Posterior vena cava (tissue), 2 donors: ENCODE measurements around the gene ZNF18. TPM values are rescaled to one million over a fixed set of nuclear protein-coding genes. Genes with fewer than 3 reads are reported as not detected.

ENCODE experiments used
- DNase-seq: peaks from one replicate; pipeline ENCODE4 v3.0.0-alpha.2; 2020; ENCODE audit warnings: low spot score
- intact Hi-C, 2 donors: fragments of 100-400 bp; cut with DNase I; formaldehyde crosslinking; loops; one replicate each; pipeline versions ENCODE4 v1.14.1 to v1.14.2; 2022 to 2023
- long read RNA-seq, 2 donors: library from polyadenylated mRNA; unstranded; transcript quantifications; one replicate each; pipeline ENCODE4 v2.0.0, GENCODE V29; 2020 to 2021
- total RNA-seq, 2 donors: library from RNA; stranded (reverse); fragmentation: NEBNext Ultra II Directional; extraction: Animal tissue kit (Norgen Biotek cat#: 25700); gene quantifications; one replicate each; pipeline ENCODE4 v1.2.1, GENCODE V29; 2021
- donor health status: DM: yes; HTN: yes; CAD: no.
- donor health status: DM: yes; HTN: yes; CAD: no.

ZNF18 gene
- 1 to 10 TPM; 6.5 TPM for total RNA-seq
- long read RNA-seq, donor 1, partial matches to known transcripts, result 0 of 2 reads
- long read RNA-seq, donor 1, other reads (novel, unspliced or antisense), result 1 of 2 reads
- long read RNA-seq, donor 2, transcript ZNF18-202 (7 exons, 2,261 nt), result major isoform, 10 of 22 reads
- long read RNA-seq, donor 2, transcript ZNF18-205 (6 exons, 2,250 nt), result minor isoform, 5 of 22 reads
- long read RNA-seq, donor 2, partial matches to known transcripts, result 2 of 22 reads
- long read RNA-seq, donor 2, other reads (novel, unspliced or antisense), result 1 of 22 reads

DNA sequence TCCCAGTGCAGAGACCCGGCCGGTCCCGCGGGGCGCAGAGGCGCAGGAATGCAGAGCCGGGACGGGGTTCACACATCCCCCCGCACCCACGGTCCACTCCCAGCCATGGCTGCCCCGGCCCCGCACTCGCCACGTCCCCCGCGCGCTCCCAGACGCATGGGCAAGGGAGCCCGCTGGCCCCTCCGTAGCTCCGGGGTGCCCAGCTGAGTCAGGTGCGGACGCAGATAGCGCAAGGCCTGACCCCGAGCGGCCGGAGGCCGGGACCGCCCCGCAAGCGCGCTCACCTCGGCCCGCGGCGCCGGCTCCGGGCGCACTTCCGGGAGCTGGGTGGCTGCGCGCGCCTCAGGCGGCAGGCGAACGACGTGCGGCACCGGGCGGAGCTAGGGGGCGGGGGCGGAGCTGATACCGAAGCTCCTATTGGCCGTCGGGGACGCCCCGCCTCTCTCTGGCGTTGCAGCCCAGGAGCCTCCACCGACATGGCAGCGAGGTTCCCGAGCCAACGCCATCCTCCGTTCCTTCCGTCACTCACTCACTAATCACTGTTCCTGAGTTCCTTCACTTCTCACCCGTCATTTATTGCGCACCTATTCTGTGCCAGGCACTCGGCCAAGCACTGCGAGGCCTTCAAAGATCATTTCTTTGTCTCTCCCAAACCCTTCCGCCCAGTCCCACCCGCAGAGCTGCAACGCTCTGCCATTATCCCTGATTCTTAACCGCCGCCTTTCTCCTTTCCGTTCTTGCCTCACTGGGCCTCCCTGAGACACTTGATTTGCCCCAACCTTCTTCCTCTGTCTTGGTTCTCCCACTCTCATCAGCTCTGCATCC is at the start of gene ZNF18:
TSS of gene ZNF18 (minus strand) at position 329 of the 825 bp plus-strand sequence. CDS start 4,646 bp downstream, outside the sequence.
- DNase-seq, result peak; percentile 99
- intact Hi-C loops, result no loop called here

GRCh38 chr17:12046786-12047185 is 49.5 kb upstream of the ZNF18 start:
- no peak for DNase-seq
- intact Hi-C loops, result loop anchor here in 1 of 2 donors (10.0 kb wide), 1 partner anchor 48 kb away; no protein-coding TSS in a partner anchor

DNA sequence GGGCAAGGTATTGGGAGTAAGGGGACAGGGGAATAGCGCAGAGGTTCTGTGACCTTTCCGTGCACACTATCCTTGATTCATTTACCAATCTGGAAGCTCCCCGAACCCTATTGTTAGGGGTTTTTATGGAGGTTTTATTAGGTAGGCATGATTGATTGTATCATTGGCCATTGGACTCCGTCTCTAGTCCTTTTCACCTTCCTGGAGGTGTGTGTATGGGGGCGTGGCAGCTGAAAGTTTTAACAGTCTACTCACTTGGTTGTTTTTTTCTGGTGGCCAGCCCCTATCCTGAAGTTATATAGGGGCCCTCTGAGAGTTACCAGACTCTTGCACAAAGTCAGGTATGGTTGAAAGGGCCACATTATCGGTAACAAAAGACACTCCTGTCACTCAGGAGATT is 46.4 kb upstream of the ZNF18 start:
- DNase-seq, result no peak
- intact Hi-C loops, result loop anchor here in 1 of 2 donors (10.0 kb wide), 1 partner anchor 51 kb away; no protein-coding TSS in a partner anchor

- intact Hi-C loops, result loop anchor here in 1 of 2 donors (10.0 kb wide), 1 partner anchor 53 kb away; no protein-coding TSS in a partner anchor
- DNase-seq, result no peak
These were observed 44.0 kb upstream of the ZNF18 start for GRCh38 chr17:12041312-12041711.

DNA sequence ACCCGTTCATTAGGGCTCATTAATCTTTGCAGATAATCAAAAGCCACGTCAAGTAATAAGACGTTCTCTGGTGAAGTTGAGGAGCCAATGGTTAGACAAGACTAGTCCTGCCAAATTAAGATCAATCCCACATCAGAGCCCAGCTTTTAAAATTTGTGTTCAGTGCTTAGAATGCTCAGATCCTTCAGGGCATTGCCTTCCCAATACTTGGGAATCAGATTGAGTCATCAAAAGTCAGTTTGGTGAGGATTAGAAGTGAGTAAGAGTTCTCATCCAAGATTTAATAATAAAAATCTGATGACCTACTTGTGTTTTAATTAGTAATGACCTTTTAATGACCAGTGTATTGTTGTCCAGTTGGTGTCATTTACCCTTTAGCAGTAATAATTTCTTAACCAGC is 43.2 kb upstream of the ZNF18 start:
- intact Hi-C loops, result loop anchor here in 1 of 2 donors (10.0 kb wide), 1 partner anchor 54 kb away; no protein-coding TSS in a partner anchor
- DNase-seq, result no peak

GRCh38 chr17:12037970-12038369 is 40.7 kb upstream of the ZNF18 start:
- intact Hi-C loops, result loop anchor here in 1 of 2 donors (5.0 kb wide), 1 partner anchor 1941 kb away; no protein-coding TSS in a partner anchor
- no peak for DNase-seq

DNA sequence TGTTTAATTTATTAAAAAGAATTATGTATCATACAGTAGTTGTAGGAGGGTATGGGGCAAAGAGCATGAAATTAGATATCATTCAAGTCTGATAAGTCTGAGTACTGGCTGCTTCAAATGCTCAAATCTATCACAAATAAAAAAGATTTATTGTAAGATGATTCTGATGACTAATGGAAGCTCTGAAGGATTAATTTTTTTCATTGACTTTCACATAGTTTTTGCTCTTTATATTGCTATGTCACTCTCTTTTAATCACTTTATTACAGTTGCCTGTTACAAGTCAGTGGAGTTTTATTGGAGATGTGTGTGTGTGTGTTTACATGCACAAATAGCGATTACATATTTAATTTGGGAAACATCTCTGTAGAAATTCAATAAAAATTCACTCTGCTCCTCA is 38.4 kb upstream of the ZNF18 start:
- intact Hi-C loops, result loop anchor here in 1 of 2 donors (5.0 kb wide), 1 partner anchor 1938 kb away; no protein-coding TSS in a partner anchor
- DNase-seq, result no peak

DNA sequence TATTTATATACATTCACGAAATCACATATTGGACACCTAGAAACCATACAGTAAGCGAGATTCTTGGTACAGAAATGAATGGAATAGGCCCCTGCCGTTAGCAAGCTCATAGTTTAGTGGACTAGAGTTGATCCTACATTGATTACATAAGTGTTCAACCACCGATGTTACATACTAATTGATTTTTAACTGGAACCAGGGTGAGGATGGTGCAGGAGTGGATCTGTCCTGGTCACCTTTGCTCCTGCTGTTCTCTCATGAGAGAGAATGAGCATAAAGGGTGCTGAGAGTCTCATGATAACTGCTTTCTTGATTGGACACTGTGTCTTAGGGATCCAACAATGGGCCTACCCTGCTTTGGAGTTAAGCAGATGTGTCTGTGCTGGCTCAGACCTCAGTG is 37.3 kb upstream of the ZNF18 start:
- intact Hi-C loops, result no loop called here
- no peak for DNase-seq

GRCh38 chr17:12028611-12029010 is 31.3 kb upstream of the ZNF18 start:
- no peak for DNase-seq
- intact Hi-C loops, result no loop called here

GRCh38 chr17:12027658-12028057 is 30.4 kb upstream of the ZNF18 start:
- intact Hi-C loops, result no loop called here

DNA sequence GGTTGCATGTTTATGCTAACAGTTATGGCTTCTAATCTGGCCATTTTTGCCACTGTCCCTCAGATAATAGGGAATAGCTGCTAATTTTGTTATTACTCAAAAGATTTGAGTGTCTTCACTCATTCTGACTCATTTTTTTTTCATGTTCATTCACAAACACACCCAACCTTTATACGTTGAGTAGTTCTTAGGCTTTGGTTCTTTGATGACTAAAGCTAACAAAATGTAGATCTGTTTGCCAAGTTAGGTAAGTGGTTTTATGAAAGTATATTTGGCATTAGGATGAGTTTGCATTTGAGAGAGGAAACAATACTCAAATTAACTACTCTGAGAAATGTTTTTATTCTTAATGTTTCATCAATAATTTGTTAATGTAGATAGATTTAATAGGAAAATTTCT is 27.1 kb upstream of the ZNF18 start:
- DNase-seq, result no peak
- intact Hi-C loops, result no loop called here

More at GRCh38 chr17:12027658-12028057, 30.4 kb upstream of the ZNF18 start:
- no peak for DNase-seq

- intact Hi-C loops, result no loop called here
- no peak for DNase-seq
These were observed 25.0 kb upstream of the ZNF18 start for GRCh38 chr17:12022310-12022709.

GRCh38 chr17:12021623-12022140 is 24.4 kb upstream of the ZNF18 start:
- no peak for DNase-seq
- intact Hi-C loops, result no loop called here

DNA sequence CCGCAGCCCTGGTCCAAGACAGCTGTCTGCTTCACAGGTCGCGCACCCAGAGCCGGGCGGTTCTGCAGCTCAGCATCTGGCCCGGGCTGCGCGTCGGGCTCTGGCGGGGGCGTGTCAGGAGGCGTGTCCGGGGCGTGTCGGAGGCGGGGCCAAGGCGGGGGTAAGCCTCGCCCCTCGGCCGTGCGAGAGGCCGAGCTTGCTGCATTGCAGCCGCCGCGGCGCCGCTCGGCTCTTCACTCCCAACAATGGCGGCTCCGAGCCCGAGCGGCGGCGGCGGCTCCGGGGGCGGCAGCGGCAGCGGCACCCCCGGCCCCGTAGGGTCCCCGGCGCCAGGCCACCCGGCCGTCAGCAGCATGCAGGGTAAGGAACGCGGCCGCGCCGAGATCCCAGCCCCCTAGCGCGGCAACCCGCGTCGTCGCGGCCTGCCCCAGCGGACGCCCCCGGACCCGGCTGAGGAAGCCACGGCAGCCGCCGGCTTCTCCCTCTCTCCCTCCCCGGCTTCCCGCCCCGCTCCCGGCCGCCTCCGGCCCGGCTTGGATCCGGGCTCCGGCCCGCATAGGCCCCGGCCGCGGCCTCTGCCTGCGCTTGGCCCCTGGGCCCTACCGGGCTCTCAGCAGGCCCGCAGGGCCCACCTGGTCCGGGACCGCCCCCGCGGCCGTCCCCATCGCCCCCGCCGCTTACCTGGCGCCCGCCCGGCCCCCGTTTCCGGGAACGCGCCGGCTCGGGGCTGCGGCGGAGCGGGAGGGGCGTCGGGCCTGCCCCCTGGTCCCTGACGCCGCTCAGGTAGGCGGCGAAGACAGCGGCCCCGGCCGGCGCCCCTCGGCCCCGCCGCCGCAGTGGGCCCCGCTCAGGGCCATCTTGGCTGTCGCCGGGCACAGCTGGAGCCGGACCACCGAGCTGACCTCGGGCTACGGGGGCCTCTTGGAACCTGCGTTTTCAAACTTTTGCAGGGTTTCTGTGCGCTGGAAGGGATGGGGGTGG is 23.7 kb upstream of the ZNF18 start, which contains the start of gene MAP2K4:
TSS of gene MAP2K4 (plus strand) at position 236 of the 981 bp plus-strand sequence. CDS start at position 246, 10 bp downstream.
- intact Hi-C loops, result no loop called here
- peak; percentile 98 for DNase-seq

DNA sequence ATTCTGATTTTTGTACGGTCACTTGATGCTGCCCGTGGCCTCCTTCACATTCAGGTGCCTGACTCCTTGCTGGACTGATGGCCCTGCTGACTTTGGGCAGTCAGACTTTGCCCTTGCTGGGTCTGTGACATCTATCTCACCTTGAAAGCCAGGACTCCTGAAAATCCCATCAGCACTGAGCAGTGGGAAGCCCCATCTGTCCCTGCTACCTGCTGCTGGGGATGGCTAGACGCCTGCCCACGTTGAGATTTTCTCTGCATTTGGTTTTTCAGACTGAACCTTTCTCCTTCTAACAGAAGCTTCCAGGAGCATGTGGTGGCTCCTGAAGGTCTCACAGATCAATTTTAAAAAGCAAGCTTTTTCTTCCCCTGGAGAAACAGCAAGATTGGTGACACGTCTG is 10.2 kb upstream of the ZNF18 start:
- no peak for DNase-seq
- intact Hi-C loops, result no loop called here

- no peak for DNase-seq
- intact Hi-C loops, result no loop called here
These were observed 2.4 kb upstream of the ZNF18 start for GRCh38 chr17:11999696-12000095.

GRCh38 chr17:11997972-11998233 is 628 bp upstream of the ZNF18 start:
- no peak for DNase-seq
- intact Hi-C loops, result no loop called here

DNA sequence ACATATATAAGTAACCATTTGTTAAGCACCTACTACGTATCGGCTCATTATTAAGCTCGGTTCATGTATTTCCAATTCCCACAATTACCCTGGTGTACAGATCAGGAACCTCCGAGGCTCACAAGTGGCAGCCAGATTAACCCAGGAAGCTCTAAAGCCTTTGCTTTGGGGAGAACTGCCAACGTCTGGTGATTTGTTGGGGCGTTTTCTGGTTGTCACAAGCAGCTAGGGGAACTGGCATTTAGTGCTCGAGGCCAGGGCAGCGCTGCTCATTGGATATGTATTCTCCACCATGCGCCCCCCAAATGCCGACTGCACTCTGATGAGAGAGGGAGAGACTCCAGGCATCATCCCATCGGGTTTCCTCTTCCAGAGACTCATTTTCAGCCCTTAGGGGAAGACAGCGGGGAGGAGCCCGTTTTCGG is 541 bp downstream of the ZNF18 start:
- DNase-seq, result no peak
- intact Hi-C loops, result no loop called here

- DNase-seq, result no peak
- intact Hi-C loops, result no loop called here
These were observed 5.8 kb downstream of the ZNF18 start for GRCh38 chr17:11991461-11991860.
